ENCODE data around the gene BRD7. TPM values are rescaled to one million over a fixed set of nuclear protein-coding genes. Genes with fewer than 3 reads are reported as not detected.

The BRD7 gene
- total RNA-seq, 4 donors from 2014 or later, result 33.0 to 49.9 (median 40.5) TPM

GRCh38 chr16:50267651-50268050 lies 101.1 kb downstream of the BRD7 start:
- TF ChIP-seq CTCF (IDR thresholded peaks at IDR 0.05; ENCODE audit: low read depth), result no peak

GRCh38 chr16:50267151-50267631 lies 101.6 kb downstream of the BRD7 start:
- no peak for TF ChIP-seq CTCF (IDR thresholded peaks at IDR 0.05; ENCODE audit: low read depth)

- TF ChIP-seq CTCF (IDR thresholded peaks at IDR 0.05; ENCODE audit: low read depth), result no peak
Measured at GRCh38 chr16:50266337-50267091, 102.3 kb downstream of the BRD7 start, which contains the start of gene ADCY7. Gene ADCY7, plus strand, starts transcription at chr16:50266551. Its CDS starts 21,629 bp downstream, at chr16:50288180.

Small RNA genes lying within 50 kb of the gene (small RNA-seq; reads per million reads assigned to genes)
- not detected for gene MIR6771

Other genes starting within 250 kb of the BRD7 start
- gene TENT4B, start 215.7 kb downstream of the BRD7 start, total RNA-seq, result 10 to 100 TPM; 12.4 to 14.3 (median 13.2) TPM
- gene ADCY7, start 102.4 kb downstream of the BRD7 start, total RNA-seq, result 10 to 100 TPM; 16.6 to 42.3 (median 29.1) TPM
- gene NKD1, start 179.4 kb upstream of the BRD7 start, total RNA-seq, result 1 to 10 TPM in 3 of 4 donors, under 1 TPM in 1; 0.68 to 2.9 (median 2.1) TPM